ENCODE data around the gene STK32B. TPM values are rescaled to one million over a fixed set of nuclear protein-coding genes. Genes with fewer than 3 reads are reported as not detected.

The STK32B gene
- total and polyA plus RNA-seq, 2 of the 8 experiments (the other 6 are each of a cell fraction or from before 2014, with no cell fraction given): 2.3 to 2.5 TPM

GRCh38 chr4:5004496-5004895 lies 46.8 kb upstream of the STK32B start:
- no peaks in the 10 kb centered on the region for H4K20me1 ChIP-seq (replicated peaks in 1 of 2; ENCODE audit: control insufficient read depth in 1 of 2, insufficient read depth in 2 of 2, low read length in 2 of 2)
- no peaks in the 10 kb centered on the region for H3K79me2 ChIP-seq (ENCODE audit: control insufficient read depth in 1 of 2, insufficient read depth in 2 of 2, low read length in 2 of 2)
- H3K27ac ChIP-seq (ENCODE audit: low read depth, low read length): no peak overlapping the region
- H3K23ac ChIP-seq (ENCODE audit: insufficient read length): no peak overlapping the region
- H3K4me3 ChIP-seq (ENCODE audit: extremely low read depth in 1 of 4, insufficient read depth in 2 of 4, low read depth in 3 of 4, low read length in 4 of 4): no peak overlapping the region
- H3K79me1 ChIP-seq (ENCODE audit: low read depth, low read length): no peaks in the 10 kb centered on the region
- CTCF ChIA-PET (ENCODE audit: partially characterized antibody): interaction anchor here (0.7 to 1.7 kb wide), 3 partner anchors 12 to 799 kb away, joined by 3 to 4 read pairs (median 4); no protein-coding TSS in a partner anchor
- H3K4me1 ChIP-seq (replicated peaks in 1 of 4; ENCODE audit: control insufficient read depth in 3 of 4, insufficient read depth in 4 of 4, low read length in 3 of 4): no peaks in the 10 kb centered on the region; a peak in 1 of 7 replicates
- no peak overlapping the region for H4K5ac ChIP-seq (ENCODE audit: insufficient read length, low read depth, low read length)
- no peak for DNase-seq (ENCODE audit: low read depth in 1 of 2, low spot score in 2 of 2)
- FAIRE-seq: no peak
- H3K18ac ChIP-seq (ENCODE audit: extremely low read depth, low read length): no peak overlapping the region; the same call in 1 of the 2 replicates
- no peak overlapping the region for H2BK120ac ChIP-seq (replicated peaks; ENCODE audit: low read depth, low read length)
- no peaks in the 10 kb centered on the region for H3K23me2 ChIP-seq (ENCODE audit: low read depth, low read length)
- H4K91ac ChIP-seq (replicated peaks; ENCODE audit: insufficient read length, low read length): no peak overlapping the region
- H3K56ac ChIP-seq (replicated peaks; ENCODE audit: insufficient read length, low read depth, low read length): no peak overlapping the region
- H3K14ac ChIP-seq (ENCODE audit: insufficient read length): no peak overlapping the region
- no peak overlapping the region for H2AFZ ChIP-seq (ENCODE audit: low read length)
- H4K8ac ChIP-seq (ENCODE audit: extremely low read depth, insufficient read depth, low read length): no peak overlapping the region
- no peak for TF ChIP-seq HDAC2 (IDR thresholded peaks at IDR 0.05; ENCODE audit: borderline replicate concordance in 1 of 2, low read depth in 2 of 2, low read length in 2 of 2)
- no peak for TF ChIP-seq SAP30 (IDR thresholded peaks at IDR 0.05; ENCODE audit: insufficient read depth, insufficient replicate concordance, low read length)
- no peak for TF ChIP-seq POLR2A (IDR thresholded peaks at IDR 0.05; ENCODE audit: control extremely low read depth in 1 of 2, low read depth in 2 of 2, low read length in 2 of 2)
- TF ChIP-seq CBX8 (IDR thresholded peaks at IDR 0.05; ENCODE audit: borderline replicate concordance, low read depth, low read length): no peak
- no peak for TF ChIP-seq RAD21 (IDR thresholded peaks at IDR 0.05 in 1 of 2, conservative IDR thresholded peaks at IDR 0.05 in 1 of 2; ENCODE audit: low read depth in 2 of 2, low read length in 2 of 2)
- TF ChIP-seq SP1 (IDR thresholded peaks at IDR 0.05; ENCODE audit: low read depth, low read length): no peak
- TF ChIP-seq CHD1 (IDR thresholded peaks at IDR 0.05; ENCODE audit: low read depth, low read length): no peak
- TF ChIP-seq EP300 (IDR thresholded peaks at IDR 0.05; ENCODE audit: borderline replicate concordance in 1 of 2, low read depth in 2 of 2, low read length in 2 of 2): no peak
- no peak for TF ChIP-seq TEAD4 (IDR thresholded peaks at IDR 0.05; ENCODE audit: low read depth, low read length)
- H2BK5ac ChIP-seq (ENCODE audit: low read depth, low read length): no peak overlapping the region
- H3K9ac ChIP-seq (replicated peaks in 1 of 4; ENCODE audit: extremely low read depth in 1 of 4, low read depth in 3 of 4, low read length in 3 of 4): no peak overlapping the region
- no peak overlapping the region for H3K4ac ChIP-seq (replicated peaks; ENCODE audit: insufficient read length, low read depth, low read length)
- H3K9me3 ChIP-seq (ENCODE audit: insufficient read depth in 2 of 2, low read depth in 1 of 2, low read length in 1 of 2): no peaks in the 10 kb centered on the region
- no peaks in the 10 kb centered on the region for H3K27me3 ChIP-seq (replicated peaks in 1 of 4; ENCODE audit: control insufficient read depth in 3 of 4, extremely low read depth in 1 of 4, insufficient read depth in 3 of 4, low read length in 3 of 4)
- no peak overlapping the region for H2BK12ac ChIP-seq (ENCODE audit: low read depth, low read length)
- no peak overlapping the region for H2AK5ac ChIP-seq (ENCODE audit: low read depth, low read length)
- H3K36me3 ChIP-seq (ENCODE audit: control insufficient read depth in 2 of 4, insufficient read depth in 4 of 4, low read length in 3 of 4): no peaks in the 10 kb centered on the region
- POLR2A ChIA-PET (ENCODE audit: partially characterized antibody): no interaction called here
- H3K4me2 ChIP-seq (ENCODE audit: insufficient read depth in 1 of 2, low read depth in 2 of 2, low read length in 2 of 2): no peak overlapping the region
- no peak overlapping the region for H2BK15ac ChIP-seq (ENCODE audit: low read length)
- 78% methylated on average over 4 of the region's 8 CpGs; no CpG with 5 or more reads in 1 of the 2 experiments for WGBS, 2 experiments (ENCODE audit: extremely low coverage in 1 of 2, insufficient coverage in 1 of 2, insufficient read length in 1 of 2, insufficient replicate concordance in 2 of 2, low coverage in 1 of 2, low lambda C conversion rate in 2 of 2, missing lambda C conversion rate in 1 of 2)
- H2BK20ac ChIP-seq (ENCODE audit: low read length): no peak overlapping the region

Measured in H1 (cell line).